ENCODE data around the gene CPSF3. TPM values are rescaled to one million over a fixed set of nuclear protein-coding genes. Genes with fewer than 3 reads are reported as not detected.

The CPSF3 gene
- total RNA-seq, 1 experiment from 2014 or later: 86.8 TPM

GRCh38 chr2:9490789-9491188 is 67.3 kb downstream of the CPSF3 start:
- POLR2A ChIA-PET (ENCODE audit: low non-redundant PET): no interaction called here
- intact Hi-C loops (cut with micrococcal nuclease; ENCODE audit: unreplicated experiment): no loop called here
- no peak overlapping the region for H3K4me3 ChIP-seq (ENCODE audit: low read depth, low read length, poor library complexity, severe bottlenecking)
- no peaks in the 10 kb centered on the region for H3K9me3 ChIP-seq (ENCODE audit: low read depth, low read length, poor library complexity, severe bottlenecking)
- TF ChIP-seq CTCF (conservative IDR thresholded peaks at IDR 0.05; ENCODE audit: low read depth, low read length) (no peak), EZH2 (IDR thresholded peaks at IDR 0.05; ENCODE audit: borderline replicate concordance, low read depth, low read length, poor library complexity, severe bottlenecking) (no peak)
- no peak for DNase-seq (ENCODE audit: low spot score)
- no TSS peak for BruUV-seq (replicated peaks)
- no peak overlapping the region for H3K27ac ChIP-seq (ENCODE audit: low read depth, low read length, poor library complexity, severe bottlenecking)
- H3K36me3 ChIP-seq (ENCODE audit: insufficient read depth, low read length, poor library complexity, severe bottlenecking): peaks cover 94% of the 10 kb centered on the region
- CTCF ChIA-PET: no interaction called here
- no peaks in the 10 kb centered on the region for H3K27me3 ChIP-seq (replicated peaks; ENCODE audit: insufficient read depth, low read depth, low read length, poor library complexity)
- H3K4me1 ChIP-seq (ENCODE audit: insufficient read depth, low read length, poor library complexity, severe bottlenecking): no peaks in the 10 kb centered on the region

GRCh38 chr2:9492927-9493326 is 69.5 kb downstream of the CPSF3 start:
- Histone ChIP-seq H3K27me3 (replicated peaks; ENCODE audit: insufficient read depth, low read depth, low read length, poor library complexity) (no peaks in the 10 kb centered on the region), H3K4me3 (ENCODE audit: low read depth, low read length, poor library complexity, severe bottlenecking) (no peak overlapping the region), H3K36me3 (ENCODE audit: insufficient read depth, low read length, poor library complexity, severe bottlenecking) (peaks cover 84% of the 10 kb centered on the region), H3K9me3 (ENCODE audit: low read depth, low read length, poor library complexity, severe bottlenecking) (no peaks in the 10 kb centered on the region), H3K4me1 (ENCODE audit: insufficient read depth, low read length, poor library complexity, severe bottlenecking) (no peaks in the 10 kb centered on the region), H3K27ac (ENCODE audit: low read depth, low read length, poor library complexity, severe bottlenecking) (no peak overlapping the region)
- ChIA-PET CTCF (no interaction called here), POLR2A (ENCODE audit: low non-redundant PET) (interaction anchor here (0.8 kb wide), 1 partner anchor 797 kb away, joined by 5 read pairs; no protein-coding TSS in a partner anchor)
- no TSS peak for BruUV-seq (replicated peaks)
- no peak for DNase-seq (ENCODE audit: low spot score)
- intact Hi-C loops (cut with micrococcal nuclease; ENCODE audit: unreplicated experiment): no loop called here
- TF ChIP-seq EZH2 (IDR thresholded peaks at IDR 0.05; ENCODE audit: borderline replicate concordance, low read depth, low read length, poor library complexity, severe bottlenecking): no peak
- no peak for TF ChIP-seq CTCF (conservative IDR thresholded peaks at IDR 0.05; ENCODE audit: low read depth, low read length)

- intact Hi-C loops (cut with micrococcal nuclease; ENCODE audit: unreplicated experiment): no loop called here
- Histone ChIP-seq H3K9me3 (ENCODE audit: low read depth, low read length, poor library complexity, severe bottlenecking) (no peaks in the 10 kb centered on the region), H3K27me3 (replicated peaks; ENCODE audit: insufficient read depth, low read depth, low read length, poor library complexity) (no peaks in the 10 kb centered on the region), H3K27ac (ENCODE audit: low read depth, low read length, poor library complexity, severe bottlenecking) (no peak overlapping the region), H3K4me3 (ENCODE audit: low read depth, low read length, poor library complexity, severe bottlenecking) (no peak overlapping the region), H3K36me3 (ENCODE audit: insufficient read depth, low read length, poor library complexity, severe bottlenecking) (peaks cover 79% of the 10 kb centered on the region), H3K4me1 (ENCODE audit: insufficient read depth, low read length, poor library complexity, severe bottlenecking) (no peaks in the 10 kb centered on the region)
- TF ChIP-seq EZH2 (IDR thresholded peaks at IDR 0.05; ENCODE audit: borderline replicate concordance, low read depth, low read length, poor library complexity, severe bottlenecking): no peak
- TF ChIP-seq CTCF (conservative IDR thresholded peaks at IDR 0.05; ENCODE audit: low read depth, low read length): no peak
- CTCF ChIA-PET: no interaction called here
- POLR2A ChIA-PET (ENCODE audit: low non-redundant PET): no interaction called here
- DNase-seq (ENCODE audit: low spot score): no peak
- BruUV-seq (replicated peaks): no TSS peak
Measured at GRCh38 chr2:9493478-9493877, 70.0 kb downstream of the CPSF3 start.
